ENCODE measurements around the gene BEGAIN.

Gene BEGAIN

DNA sequence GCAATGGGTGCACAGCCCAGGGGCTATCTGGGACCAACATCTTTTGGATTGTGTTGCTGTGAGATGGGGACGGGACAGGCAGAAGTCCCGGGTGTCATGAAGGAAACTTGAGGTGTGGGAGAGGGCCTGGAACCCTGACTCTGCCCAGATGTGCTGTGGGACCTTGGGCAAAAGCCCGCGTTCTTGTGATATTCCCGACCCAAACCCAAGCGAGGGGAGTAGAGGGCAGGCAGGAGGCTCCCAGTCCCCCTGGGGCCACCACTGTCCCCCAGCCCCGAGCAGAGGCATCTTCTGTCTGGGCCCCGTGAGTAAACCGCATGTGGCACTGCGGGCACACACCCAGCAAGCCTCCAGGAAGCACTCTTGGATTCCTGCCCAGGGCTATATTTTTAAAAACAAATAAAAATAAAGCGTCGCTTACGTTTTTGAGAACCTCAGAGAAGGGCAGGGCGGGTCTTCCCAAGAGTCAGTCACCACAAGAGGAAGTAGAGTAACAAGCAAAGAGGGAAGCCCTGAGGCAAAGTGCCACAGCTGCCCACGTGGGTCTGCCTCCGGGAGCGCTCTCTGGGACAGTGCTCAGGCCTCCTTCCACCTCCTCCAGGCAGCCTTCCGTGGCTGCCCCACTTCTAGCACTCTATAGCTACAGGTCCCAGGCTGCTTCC lies 39.5 kb downstream of the BEGAIN start:
- H3K4me3 ChIP-seq (ENCODE audit: low read length), result no peak overlapping the region

DNA sequence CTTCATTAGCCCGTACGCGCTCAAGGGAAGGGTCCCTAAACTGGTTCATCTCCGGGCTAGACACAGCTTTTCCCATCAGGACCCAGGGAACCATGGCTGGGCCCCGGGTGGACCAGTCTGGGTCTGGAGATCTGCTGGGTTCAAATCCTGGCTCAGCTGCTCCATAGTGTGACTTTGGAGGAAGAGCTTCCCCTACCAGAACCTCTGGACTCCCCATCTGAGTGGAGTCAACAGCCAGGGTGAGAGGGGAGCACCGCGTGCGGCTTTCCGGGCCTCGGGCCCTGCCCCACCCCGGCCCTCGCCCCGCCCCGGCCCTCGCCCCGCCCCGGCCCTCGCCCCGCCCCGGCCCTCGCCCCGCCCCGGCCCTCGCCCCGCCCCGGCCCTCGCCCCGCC lies 41.2 kb downstream of the BEGAIN start:
- peak overlapping the region; percentile 39 for H3K4me3 ChIP-seq (ENCODE audit: low read length)
- TF ChIP-seq, protein P1, sequence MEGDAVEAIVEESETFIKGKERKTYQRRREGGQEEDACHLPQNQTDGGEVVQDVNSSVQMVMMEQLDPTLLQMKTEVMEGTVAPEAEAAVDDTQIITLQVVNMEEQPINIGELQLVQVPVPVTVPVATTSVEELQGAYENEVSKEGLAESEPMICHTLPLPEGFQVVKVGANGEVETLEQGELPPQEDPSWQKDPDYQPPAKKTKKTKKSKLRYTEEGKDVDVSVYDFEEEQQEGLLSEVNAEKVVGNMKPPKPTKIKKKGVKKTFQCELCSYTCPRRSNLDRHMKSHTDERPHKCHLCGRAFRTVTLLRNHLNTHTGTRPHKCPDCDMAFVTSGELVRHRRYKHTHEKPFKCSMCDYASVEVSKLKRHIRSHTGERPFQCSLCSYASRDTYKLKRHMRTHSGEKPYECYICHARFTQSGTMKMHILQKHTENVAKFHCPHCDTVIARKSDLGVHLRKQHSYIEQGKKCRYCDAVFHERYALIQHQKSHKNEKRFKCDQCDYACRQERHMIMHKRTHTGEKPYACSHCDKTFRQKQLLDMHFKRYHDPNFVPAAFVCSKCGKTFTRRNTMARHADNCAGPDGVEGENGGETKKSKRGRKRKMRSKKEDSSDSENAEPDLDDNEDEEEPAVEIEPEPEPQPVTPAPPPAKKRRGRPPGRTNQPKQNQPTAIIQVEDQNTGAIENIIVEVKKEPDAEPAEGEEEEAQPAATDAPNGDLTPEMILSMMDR (conservative IDR thresholded peaks at IDR 0.05; ENCODE audit: low read length), result no peak
- DNase-seq (ENCODE audit: low read depth), result no peak

More for the DNA sequence above, 39.5 kb downstream of the BEGAIN start:
- TF ChIP-seq, protein P1 (conservative IDR thresholded peaks at IDR 0.05; ENCODE audit: low read length), result no peak
- peak; percentile 68 for DNase-seq (ENCODE audit: low read depth)

DNA sequence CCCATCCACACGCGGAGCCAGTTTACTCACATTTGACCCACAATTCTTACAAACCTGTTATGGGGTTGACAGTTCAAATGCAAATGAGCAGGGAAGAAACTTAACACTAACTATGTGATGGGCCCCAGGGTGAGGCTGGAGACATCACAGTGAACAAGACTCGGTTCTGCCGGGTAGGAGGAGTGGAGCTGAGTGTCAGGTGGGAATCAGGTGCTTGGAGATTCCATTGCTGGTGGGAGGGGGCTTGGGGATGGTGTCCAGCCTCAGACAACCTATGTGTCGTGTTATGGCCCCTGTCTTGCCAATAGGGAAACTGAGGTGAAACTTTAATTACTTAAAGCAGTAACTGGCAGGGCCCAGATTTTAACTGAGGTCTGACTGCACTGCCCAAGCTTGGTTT lies 41.9 kb downstream of the BEGAIN start:
- no peak overlapping the region for H3K4me3 ChIP-seq (ENCODE audit: low read length)
- TF ChIP-seq, protein P1 (conservative IDR thresholded peaks at IDR 0.05; ENCODE audit: low read length), result no peak
- DNase-seq (ENCODE audit: low read depth), result no peak

DNA sequence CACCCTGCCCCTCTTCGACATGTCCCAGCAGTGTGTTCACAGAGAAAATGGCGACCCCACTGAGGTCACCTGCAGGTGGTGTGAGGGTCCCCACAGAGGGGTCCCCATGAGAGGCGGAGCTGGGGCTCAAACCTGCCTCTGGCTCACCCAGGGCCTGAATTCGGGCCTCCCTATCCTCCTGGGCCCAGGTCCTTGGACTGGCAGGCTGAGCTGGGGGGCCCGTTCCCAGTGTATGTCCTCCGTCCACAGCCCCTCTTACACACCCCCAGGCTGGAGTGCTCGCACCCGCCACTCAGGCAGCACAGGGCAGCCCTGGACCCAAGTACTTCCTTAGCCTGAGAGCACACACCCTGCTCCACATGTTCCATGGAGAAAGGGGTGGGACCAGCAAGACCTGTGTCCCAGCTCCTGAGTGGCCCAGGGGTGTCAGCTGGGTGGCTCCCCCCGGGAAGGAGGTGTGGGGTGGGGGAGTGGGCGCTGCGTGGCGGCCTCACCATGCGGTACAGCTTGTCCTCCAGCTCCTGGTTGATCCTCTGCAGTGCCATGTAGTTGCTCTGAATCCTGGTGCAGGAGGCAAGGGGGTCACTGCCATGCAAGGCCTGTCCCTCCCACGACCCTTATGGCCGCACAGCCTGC lies 42.6 kb downstream of the BEGAIN start:
- TF ChIP-seq, protein P1 (conservative IDR thresholded peaks at IDR 0.05; ENCODE audit: low read length), result no peak
- no peak overlapping the region for H3K4me3 ChIP-seq (ENCODE audit: low read length)
- no peak for DNase-seq (ENCODE audit: low read depth)

DNA sequence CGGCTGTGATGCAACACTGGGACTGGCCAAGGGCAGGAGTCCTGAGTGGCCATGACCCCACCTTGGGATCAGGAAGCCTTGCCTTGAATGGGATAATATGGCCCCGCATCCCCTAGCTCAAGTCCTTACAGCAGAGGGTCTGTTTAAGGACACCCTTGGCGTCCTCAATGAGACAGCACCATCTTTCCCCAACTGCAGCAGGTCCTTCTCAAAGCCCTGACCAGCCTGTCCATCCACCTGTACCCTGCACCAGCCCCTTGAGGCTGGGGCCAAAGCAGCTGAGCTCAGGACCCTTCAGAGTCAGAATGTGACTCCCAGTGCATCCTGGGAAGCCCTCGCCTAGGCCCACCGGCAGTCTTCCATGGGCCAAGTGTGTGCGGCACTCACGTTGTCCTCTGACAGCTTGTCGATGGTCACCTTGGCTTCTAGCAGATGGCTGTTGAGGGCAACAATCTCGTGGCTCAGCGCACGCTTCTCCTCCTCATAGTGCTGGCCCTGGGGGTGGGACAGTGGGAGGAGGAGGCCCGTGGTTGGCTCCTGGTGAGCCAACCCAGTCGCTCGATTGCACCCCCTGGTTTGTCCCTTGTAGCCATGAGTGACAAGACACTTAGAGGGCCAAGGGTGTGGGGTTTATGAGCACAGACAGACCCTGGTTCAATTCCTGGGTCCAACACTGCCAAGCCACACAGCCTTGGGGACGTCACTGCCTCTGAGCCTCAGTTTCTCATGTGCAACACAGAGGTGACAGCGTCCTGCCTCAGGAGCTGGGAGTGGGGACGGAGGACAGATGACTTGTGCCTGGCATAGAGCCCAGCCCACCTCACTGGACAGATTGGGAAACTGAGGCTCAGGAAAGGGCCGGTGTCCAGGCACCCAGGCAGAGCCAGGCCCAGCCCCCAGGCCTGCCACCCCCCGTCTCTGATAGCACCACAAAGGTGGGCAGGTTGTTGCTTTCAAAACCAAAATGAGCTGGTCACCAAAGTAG lies 43.5 kb downstream of the BEGAIN start:
- TF ChIP-seq, protein P1 (conservative IDR thresholded peaks at IDR 0.05; ENCODE audit: low read length), result no peak
- no peak overlapping the region for H3K4me3 ChIP-seq (ENCODE audit: low read length)
- DNase-seq (ENCODE audit: low read depth), result no peak

DNA sequence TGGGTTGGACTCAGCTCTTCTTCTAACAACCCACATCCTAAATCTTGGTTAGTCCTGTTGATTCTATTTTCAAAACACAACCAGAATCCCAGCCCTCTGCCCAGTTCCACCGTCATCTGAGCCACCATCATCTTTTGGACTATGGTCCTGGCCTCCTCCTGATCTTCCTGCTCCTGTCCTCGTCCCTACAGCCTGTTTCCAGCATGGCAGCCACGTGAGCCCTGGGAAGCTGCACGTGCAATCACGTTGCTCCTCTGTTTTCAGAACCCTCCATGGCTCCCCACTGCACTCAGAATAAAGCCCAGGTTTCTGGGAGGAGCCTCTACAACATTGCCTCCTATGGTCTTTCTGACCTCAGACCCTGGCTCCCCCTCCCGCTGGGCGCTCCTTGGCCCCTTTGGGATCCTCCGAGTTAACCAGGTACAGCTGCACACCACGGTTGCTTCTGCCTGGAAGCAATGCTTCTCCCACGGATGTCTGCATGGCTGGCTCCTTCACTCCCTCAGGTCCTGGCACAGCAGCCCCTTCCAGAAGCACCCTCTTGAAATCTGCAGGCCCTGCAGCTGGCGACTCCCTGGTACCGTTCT lies 44.5 kb downstream of the BEGAIN start:
- TF ChIP-seq, protein P1 (conservative IDR thresholded peaks at IDR 0.05; ENCODE audit: low read length), result no peak
- no peak overlapping the region for H3K4me3 ChIP-seq (ENCODE audit: low read length)
- no peak for DNase-seq (ENCODE audit: low read depth)
